Mesangial cell (primary cell): ENCODE data around the gene SNAP25. TPM values are rescaled to one million over a fixed set of nuclear protein-coding genes. Genes with fewer than 3 reads are reported as not detected.

Source experiments
- total RNA-seq: library from RNA; depleted of rRNA; stranded (reverse); fragments of >200 nt; gene quantifications from 2 replicates; pipeline ENCODE4 v1.2.3, GENCODE V29; 2015

Gene SNAP25
- 1.9 and 2.0 TPM in 2 replicates for total RNA-seq

GRCh38 chr20:10218536-10219451 lies at the start of gene SNAP25:
SNAP25 (plus strand) TSS chr20:10218830; CDS start chr20:10275492, 56,662 bp downstream.

Other genes with a start within 250 kb of the SNAP25 start
- 1.1 and 3.2 TPM in 2 replicates for gene ANKEF1, start 183.8 kb upstream of the SNAP25 start, total RNA-seq
- 5.1 and 7.5 TPM in 2 replicates for gene MKKS, start 215.4 kb downstream of the SNAP25 start, total RNA-seq
- 2.0 and 3.2 TPM in 2 replicates for gene SLX4IP, start 216.5 kb downstream of the SNAP25 start, total RNA-seq